HG03025 (cell line): Measurements from ENCODE around the gene SLAIN2.

Experiments used
- ATAC-seq: cut with Tn5 transposase; IDR thresholded peaks from one replicate; pipeline ENCODE4 v1.9.1; 2021; ENCODE audit warnings: mild to moderate bottlenecking, moderate library complexity; ENCODE audit not compliant: unreplicated experiment, low FRiP score

Gene SLAIN2

GRCh38 chr4:48367016-48367415 lies 25.7 kb downstream of the SLAIN2 start:
- no peak for ATAC-seq

DNA sequence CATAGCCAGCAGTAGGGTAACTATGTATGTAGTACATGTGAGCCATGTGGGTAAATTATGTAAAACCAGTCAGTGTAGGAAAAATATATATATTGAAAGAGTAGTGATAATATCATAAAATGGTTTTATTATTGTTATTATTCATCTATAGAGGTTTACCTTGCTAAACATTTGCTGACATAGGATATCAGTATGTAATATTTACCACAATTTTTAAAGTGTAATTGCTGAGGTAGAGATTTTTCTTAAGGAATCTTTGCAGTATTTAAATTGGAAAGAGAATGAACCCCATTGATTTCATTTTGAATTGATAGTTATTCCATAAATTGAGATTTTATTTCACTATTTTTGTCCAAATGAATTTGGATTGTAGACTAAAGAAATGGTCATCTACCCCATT lies 27.1 kb downstream of the SLAIN2 start:
- ATAC-seq = no peak

- ATAC-seq = no peak
Measured at GRCh38 chr4:48369248-48369647, 27.9 kb downstream of the SLAIN2 start.

DNA sequence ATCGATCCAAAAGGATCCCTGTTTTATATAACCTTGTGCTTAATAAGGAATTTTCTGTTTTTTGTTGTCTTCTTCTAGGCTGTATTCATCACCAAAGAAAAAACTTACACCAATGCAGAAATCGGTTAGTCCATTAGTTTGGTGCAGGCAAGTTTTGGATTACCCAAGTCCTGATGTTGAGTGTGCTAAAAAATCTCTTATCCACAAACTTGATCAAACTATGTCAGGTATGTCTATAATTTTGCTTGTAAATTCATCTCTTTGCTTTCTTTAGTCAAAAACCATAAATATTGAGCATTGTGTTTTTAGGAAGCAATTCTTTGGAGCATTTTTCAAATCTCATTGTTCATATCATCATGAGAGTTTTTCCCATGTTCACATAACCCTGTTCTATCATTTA lies 28.4 kb downstream of the SLAIN2 start:
- no peak for ATAC-seq

GRCh38 chr4:48370260-48371134 lies 29.2 kb downstream of the SLAIN2 start:
- no peak for ATAC-seq

DNA sequence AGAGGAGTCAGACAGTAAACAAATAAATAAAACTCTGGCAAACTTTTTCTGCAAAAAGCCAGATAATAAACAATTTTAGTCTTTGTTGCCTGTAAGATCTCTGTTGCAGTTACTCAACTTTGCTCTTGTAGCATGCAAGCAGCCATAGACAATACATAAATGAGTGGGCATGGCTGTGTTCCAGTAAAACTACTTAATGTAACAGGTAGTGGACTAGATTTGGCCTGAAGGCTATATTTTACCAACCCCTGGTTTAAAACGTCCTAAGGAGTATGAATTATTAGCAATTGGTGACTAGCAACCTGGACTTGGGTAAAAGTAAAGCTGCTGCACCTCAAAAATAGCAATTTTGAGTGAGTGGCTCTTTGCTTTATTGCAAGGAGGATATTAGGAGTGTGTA lies 30.9 kb downstream of the SLAIN2 start:
- no peak for ATAC-seq

DNA sequence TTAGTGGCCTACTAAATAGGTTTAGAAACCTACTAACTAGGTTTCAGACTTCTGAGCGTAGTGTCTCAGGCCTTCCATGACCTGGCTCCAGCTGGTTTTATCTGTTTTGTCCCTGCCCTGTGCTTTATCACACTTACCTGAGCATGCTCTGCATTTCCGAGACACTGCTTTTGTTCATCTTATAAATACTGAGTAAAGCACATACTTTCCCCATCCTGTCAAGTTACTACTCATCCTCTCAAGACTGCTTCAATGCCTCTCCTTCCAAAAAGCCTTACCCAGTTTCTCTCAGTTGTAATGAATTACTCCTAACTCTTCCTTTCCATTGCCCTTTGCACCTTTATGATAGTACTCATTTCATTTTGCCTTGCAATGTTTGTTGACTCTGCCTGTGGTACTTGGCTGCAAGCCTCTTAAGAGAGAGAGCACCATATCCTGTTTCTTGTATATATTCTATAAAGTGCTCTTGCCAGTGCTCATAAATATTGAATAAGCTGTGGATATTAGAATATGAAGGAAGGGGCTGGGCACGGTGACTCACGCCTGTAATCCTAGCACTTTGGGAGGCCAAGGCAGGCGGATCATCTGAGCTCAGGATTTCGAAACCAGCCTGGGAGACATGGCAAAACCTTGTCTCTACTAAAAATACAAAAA lies 34.4 kb downstream of the SLAIN2 start:
- ATAC-seq = no peak

DNA sequence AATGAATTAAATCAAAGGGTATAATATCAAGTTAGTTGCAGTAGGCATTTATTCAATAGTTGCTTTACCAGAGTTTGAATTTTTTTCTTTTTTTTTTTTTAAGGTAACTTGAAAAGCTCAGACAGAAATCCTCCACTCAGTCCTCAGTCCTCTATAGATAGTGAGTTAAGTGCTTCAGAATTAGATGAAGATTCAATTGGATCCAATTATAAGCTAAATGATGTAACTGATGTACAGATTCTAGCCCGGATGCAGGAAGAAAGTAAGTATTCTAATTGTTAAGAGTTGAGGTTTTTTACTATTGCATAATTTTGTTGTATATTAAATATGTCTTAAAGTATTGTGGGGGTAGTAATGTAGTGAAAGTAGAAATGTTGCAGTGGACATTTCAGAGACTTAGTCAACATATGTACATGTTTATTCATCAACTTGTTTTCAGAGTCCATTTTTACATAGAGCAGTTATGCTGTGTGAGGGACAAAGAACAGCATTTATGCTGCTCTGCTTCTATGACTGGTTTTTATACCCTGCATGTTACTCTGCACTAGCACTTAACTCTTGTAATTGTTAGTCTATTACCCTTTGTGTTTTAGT lies 38.4 kb downstream of the SLAIN2 start:
- ATAC-seq = no peak

GRCh38 chr4:48380583-48381167 lies 39.3 kb downstream of the SLAIN2 start:
- no peak for ATAC-seq

- ATAC-seq = no peak
Measured at GRCh38 chr4:48388525-48389154, 47.3 kb downstream of the SLAIN2 start.

GRCh38 chr4:48396043-48396442 lies 54.7 kb downstream of the SLAIN2 start:
- ATAC-seq = no peak

GRCh38 chr4:48400416-48400815 lies 59.1 kb downstream of the SLAIN2 start:
- ATAC-seq = no peak

GRCh38 chr4:48403358-48403757 lies 62.0 kb downstream of the SLAIN2 start:
- no peak for ATAC-seq

DNA sequence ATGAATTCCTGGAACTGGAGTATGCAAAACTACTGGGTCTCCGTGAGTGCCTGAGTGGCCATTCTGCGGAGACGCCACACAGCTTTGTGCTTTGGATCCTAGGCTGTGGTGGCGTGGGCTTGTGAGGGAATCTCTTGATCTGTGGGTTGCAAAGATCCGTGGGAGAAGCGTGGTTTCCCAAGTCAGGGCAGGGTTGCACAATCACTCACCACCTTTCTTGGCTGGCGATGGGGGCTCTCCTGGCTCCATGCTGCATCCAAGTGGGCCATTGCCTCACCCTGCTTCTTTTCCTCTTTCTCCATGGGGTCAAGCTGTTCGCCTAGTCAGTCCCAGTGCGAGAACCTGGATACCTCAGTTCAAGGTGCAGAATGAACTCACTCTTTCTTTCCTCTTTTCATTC lies 62.5 kb downstream of the SLAIN2 start:
- no peak for ATAC-seq

DNA sequence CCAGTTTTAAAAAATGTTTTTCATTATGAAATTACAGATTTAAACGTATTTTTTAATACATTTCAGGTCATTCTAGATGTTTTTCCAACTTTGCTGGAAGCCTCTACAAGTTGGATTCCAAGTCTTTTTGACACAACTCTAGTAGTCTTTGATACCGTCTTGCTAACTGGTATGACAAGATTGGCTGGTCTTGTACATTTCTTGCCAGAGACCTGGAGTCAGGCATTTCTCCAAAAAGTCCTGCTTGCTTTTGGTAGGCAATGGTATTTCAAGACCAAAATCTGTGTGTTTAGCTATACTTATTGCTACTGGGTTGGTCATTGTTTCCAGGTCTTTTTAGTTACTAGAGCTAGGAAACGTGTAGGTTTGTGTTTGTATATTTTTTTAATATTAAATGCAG lies 64.6 kb downstream of the SLAIN2 start:
- ATAC-seq = no peak

DNA sequence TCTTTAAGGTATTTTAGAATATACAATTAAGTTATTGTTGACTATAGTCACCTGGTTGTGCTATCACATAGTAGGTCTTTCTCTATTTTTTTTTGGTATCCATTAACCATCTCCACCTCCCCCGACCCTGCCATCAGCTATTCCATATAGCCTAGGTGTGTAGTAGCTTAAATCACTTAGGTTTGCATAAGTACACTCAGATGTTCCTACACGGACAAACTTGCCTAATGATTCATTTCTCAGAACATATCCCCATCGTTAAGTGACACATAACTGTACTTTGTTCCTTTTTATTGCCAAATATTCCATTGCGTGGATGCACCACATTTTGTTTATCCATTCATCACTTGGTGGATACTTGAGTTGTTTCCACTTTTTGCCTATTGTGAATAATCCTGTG lies 67.9 kb downstream of the SLAIN2 start:
- no peak for ATAC-seq

GRCh38 chr4:48410812-48411211 lies 69.5 kb downstream of the SLAIN2 start:
- no peak for ATAC-seq

DNA sequence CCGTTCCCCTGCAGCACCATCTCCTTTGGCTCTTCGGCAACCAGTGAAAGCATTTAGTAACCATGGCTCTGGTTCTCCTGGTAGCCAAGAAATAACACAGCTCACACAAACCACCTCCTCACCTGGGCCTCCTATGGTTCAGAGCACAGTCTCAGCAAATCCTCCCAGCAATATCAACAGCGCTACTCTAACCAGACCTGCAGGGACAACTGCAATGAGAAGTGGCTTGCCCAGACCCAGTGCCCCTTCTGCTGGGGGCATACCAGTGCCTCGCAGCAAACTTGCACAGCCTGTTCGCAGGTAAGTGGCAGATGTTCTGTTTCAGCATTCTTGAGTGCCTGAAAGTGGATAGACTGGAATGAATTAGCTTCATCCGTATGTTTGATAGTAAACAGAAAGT lies 78.8 kb downstream of the SLAIN2 start:
- ATAC-seq = no peak

GRCh38 chr4:48421101-48421500 lies 79.8 kb downstream of the SLAIN2 start:
- ATAC-seq = no peak

GRCh38 chr4:48428926-48429325 lies 87.6 kb downstream of the SLAIN2 start:
- no peak for ATAC-seq
